HG03095 (cell line): ENCODE results near the gene SPDYE4.

Experiments
- ATAC-seq: cut with Tn5 transposase; IDR thresholded peaks from one replicate; pipeline ENCODE4 v1.9.1; 2021; ENCODE audit warnings: moderate library complexity; ENCODE audit not compliant: unreplicated experiment

Gene SPDYE4

GRCh38 chr17:8713878-8714277, 44.5 kb downstream of the SPDYE4 start:
- no peak for ATAC-seq

- no peak for ATAC-seq
Observed at GRCh38 chr17:8713315-8713714, 45.0 kb downstream of the SPDYE4 start.

GRCh38 chr17:8712698-8713097, 45.6 kb downstream of the SPDYE4 start:
- no peak for ATAC-seq

- ATAC-seq = no peak
Observed at GRCh38 chr17:8711291-8711690, 47.1 kb downstream of the SPDYE4 start.

GRCh38 chr17:8710813-8711212, 47.5 kb downstream of the SPDYE4 start:
- ATAC-seq = no peak

- ATAC-seq = no peak
Observed at GRCh38 chr17:8709006-8709405, 49.3 kb downstream of the SPDYE4 start.

GRCh38 chr17:8708025-8708461, 50.3 kb downstream of the SPDYE4 start:
- no peak for ATAC-seq

GRCh38 chr17:8707332-8708024, 50.9 kb downstream of the SPDYE4 start:
- no peak for ATAC-seq

GRCh38 chr17:8706431-8706830, 51.9 kb downstream of the SPDYE4 start:
- no peak for ATAC-seq

GRCh38 chr17:8705427-8705826, 52.9 kb downstream of the SPDYE4 start:
- no peak for ATAC-seq

- no peak for ATAC-seq
Observed at GRCh38 chr17:8703001-8703400, 55.3 kb downstream of the SPDYE4 start.

GRCh38 chr17:8701754-8702153, 56.6 kb downstream of the SPDYE4 start:
- no peak for ATAC-seq

GRCh38 chr17:8701221-8701620, 57.1 kb downstream of the SPDYE4 start:
- ATAC-seq = no peak
